ENCODE measurements around the gene RMI1. TPM values are rescaled to one million over a fixed set of nuclear protein-coding genes. Genes with fewer than 3 reads are reported as not detected.

Gene RMI1
- total and polyA plus RNA-seq, 8 donors = 5.9 to 18.4 (median 14.5) TPM

Small RNAs within 50 kb of the gene (microRNA-seq; reads per million reads assigned to microRNA genes)
- gene MIR7-1 = 17.3 to 42.9 reads per million in 2 donors

Other genes starting within 250 kb of the RMI1 start
- gene GKAP1, start 163.0 kb upstream of the RMI1 start, total RNA-seq = 1 to 10 TPM; 4.4 to 5.5 TPM
- gene GKAP1, start 163.0 kb upstream of the RMI1 start, polyA plus RNA-seq (ENCODE audit: insufficient read length in 6 of 6) = 10 to 100 TPM; 12.2 to 17.8 (median 15.6) TPM
- gene KIF27, start 59.4 kb upstream of the RMI1 start, total RNA-seq = 1 to 10 TPM; 5.6 to 8.8 TPM
- 10 to 100 TPM; 15.4 to 26.0 (median 21.7) TPM for gene KIF27, start 59.4 kb upstream of the RMI1 start, polyA plus RNA-seq (ENCODE audit: insufficient read length in 6 of 6)
- 100 to 1,000 TPM; 382 to 458 TPM for gene HNRNPK, start 590 bp upstream of the RMI1 start, total RNA-seq
- 100 to 1,000 TPM; 770 to 897 (median 843) TPM for gene HNRNPK, start 590 bp upstream of the RMI1 start, polyA plus RNA-seq (ENCODE audit: insufficient read length in 6 of 6)